GM19043 (cell line): ENCODE results near the gene C17orf78.
A peak's percentile ranks its signal among the peaks of the same experiment; 100 is the strongest.
"Not testable (repeated sequence)": the region's sequence is repeated elsewhere in the genome, so short reads cannot be mapped to it uniquely, and the experiment has no call there.

Source experiments
- ATAC-seq: cut with Tn5 transposase; IDR thresholded peaks from one replicate; pipeline ENCODE4 v1.9.1; 2021; ENCODE audit warnings: low read depth; ENCODE audit not compliant: unreplicated experiment

The C17orf78 gene

GRCh38 chr17:37385474-37385990, 9.7 kb downstream of the C17orf78 start:
- no peak for ATAC-seq

GRCh38 chr17:37386462-37386861, 10.7 kb downstream of the C17orf78 start:
- ATAC-seq = no peak

- no peak for ATAC-seq
Observed at GRCh38 chr17:37388266-37388665, 12.5 kb downstream of the C17orf78 start.

GRCh38 chr17:37389160-37389559, 13.4 kb downstream of the C17orf78 start:
- ATAC-seq = no peak

- no peak for ATAC-seq
Observed at GRCh38 chr17:37391146-37391545, 15.4 kb downstream of the C17orf78 start.

GRCh38 chr17:37392024-37392590, 16.3 kb downstream of the C17orf78 start:
- no peak for ATAC-seq

GRCh38 chr17:37393352-37393751, 17.6 kb downstream of the C17orf78 start:
- ATAC-seq = no peak

GRCh38 chr17:37399265-37399803, 23.5 kb downstream of the C17orf78 start:
- ATAC-seq = no peak

- no peak for ATAC-seq
Observed at GRCh38 chr17:37400505-37400904, 24.7 kb downstream of the C17orf78 start.

- not testable (repeated sequence) for ATAC-seq
Observed at GRCh38 chr17:37405522-37405921, 29.7 kb downstream of the C17orf78 start.

- ATAC-seq = no peak
Observed at GRCh38 chr17:37405955-37406634, 30.3 kb downstream of the C17orf78 start.

GRCh38 chr17:37406635-37407461, 31.1 kb downstream of the C17orf78 start, which contains the start of the genes ACACA and TADA2A:
Gene ACACA, minus strand, starts transcription at chr17:37406836. Its CDS starts 537 bp downstream, at chr17:37406299.
Gene TADA2A, plus strand, starts transcription at chr17:37406886. Its CDS starts 4,480 bp downstream, at chr17:37411366.
- ATAC-seq = peak; percentile 84

GRCh38 chr17:37408145-37408479, 32.3 kb downstream of the C17orf78 start:
- ATAC-seq = not testable (repeated sequence)

- no peak for ATAC-seq
Observed at GRCh38 chr17:37410357-37410756, 34.6 kb downstream of the C17orf78 start.

- ATAC-seq = no peak
Observed at GRCh38 chr17:37413875-37414519, 38.2 kb downstream of the C17orf78 start.

GRCh38 chr17:37417852-37418251, 42.1 kb downstream of the C17orf78 start:
- no peak for ATAC-seq

GRCh38 chr17:37422971-37423625, 47.3 kb downstream of the C17orf78 start:
- ATAC-seq = no peak

GRCh38 chr17:37425268-37425667, 49.5 kb downstream of the C17orf78 start:
- no peak for ATAC-seq

GRCh38 chr17:37429039-37429438, 53.3 kb downstream of the C17orf78 start:
- no peak for ATAC-seq

- ATAC-seq = no peak
Observed at GRCh38 chr17:37429453-37429852, 53.7 kb downstream of the C17orf78 start.
